DOHH2 (cell line): Measurements from ENCODE around the gene CEMIP2.

ENCODE experiments used
- CTCF ChIP-seq: fragments of 200-600 bp; sonication (generic); IDR thresholded peaks from one replicate; pipeline ENCODE4 v1.5.1; 2014; ENCODE audit warnings: antibody characterized with exemption, mild to moderate bottlenecking, low read depth, low read length; ENCODE audit not compliant: poor library complexity, severe bottlenecking
- EZH2phosphoT487 ChIP-seq: fragments of 200-600 bp; sonication (generic); IDR thresholded peaks from 2 replicates; pipeline ENCODE4 v1.6.1; 2017; ENCODE audit warnings: borderline replicate concordance, mild to moderate bottlenecking, antibody characterized with exemption, low read length, moderate library complexity, mixed read lengths

- no peak for TF ChIP-seq CTCF
- TF ChIP-seq EZH2phosphoT487: no peak
These were observed 82.3 kb downstream of the CEMIP2 start for GRCh38 chr9:71685988-71686387.
